SK-N-MC (cell line): ENCODE results near the gene BMPR1A.

Experiments
- EZH2 ChIP-seq: fragments of 200-600 bp; sonication (generic); IDR thresholded peaks from one replicate; pipeline ENCODE4 v1.6.1; 2017; ENCODE audit warnings: antibody characterized with exemption
- FOXP2 ChIP-seq: optimal IDR thresholded peaks from 2 replicates; pipeline ENCODE3; 2011; ENCODE audit warnings: mild to moderate bottlenecking, moderate library complexity; ENCODE audit not compliant: insufficient read depth; ENCODE audit errors: extremely low read length, control extremely low read depth
- POLR2AphosphoS5 ChIP-seq: IDR thresholded peaks from 2 replicates; pipeline ENCODE4 v1.6.1; 2012; ENCODE audit warnings: mild to moderate bottlenecking, low read depth, low read length, borderline replicate concordance

DNA sequence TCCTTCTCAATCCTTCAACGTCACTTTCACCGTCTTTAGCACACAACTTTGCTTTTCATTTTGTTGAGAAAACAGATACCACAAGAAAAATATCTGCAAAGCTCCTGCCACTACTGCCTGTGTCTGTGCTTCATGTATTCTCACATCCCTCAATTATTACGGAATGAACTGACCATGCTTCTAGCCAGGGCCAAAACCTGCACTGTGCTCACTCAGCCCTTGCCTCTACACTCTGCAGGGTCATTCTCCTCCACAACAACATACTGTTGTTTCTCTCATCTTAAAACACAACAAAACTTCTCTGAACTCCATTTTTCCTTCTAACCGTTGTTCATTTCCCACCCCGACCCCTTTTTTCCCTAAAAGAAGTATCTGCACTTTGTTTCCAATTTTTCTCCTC is 29.5 kb downstream of the BMPR1A start:
- TF ChIP-seq EZH2 (no peak), POLR2AphosphoS5 (no peak), FOXP2 (no peak)
